GM12878 (cell line): ENCODE measurements around the gene APOE. TPM values are rescaled to one million over a fixed set of nuclear protein-coding genes. Genes with fewer than 3 reads are reported as not detected.

ENCODE experiments used
- ATAC-seq: fragments of 200-7000 bp; cut with Tn5 transposase; 3 replicates; pipeline ENCODE4 v1.9.1; 2020; ENCODE audit warnings: mild to moderate bottlenecking, moderate library complexity
- BruUV-seq: library from RNA; stranded (reverse); fragments of 400-500 nt; replicated peaks from 2 replicates; lab custom pipeline; 2021; lab: Mats Ljungman, UMichigan
- CTCF ChIA-PET: fragments of 300-600 bp; sonication (Branson Sonifier 250); formaldehyde crosslinking; extraction: SDS; loops from one replicate; lab custom pipeline; 2021; ENCODE audit warnings: inconsistent platforms; lab: Yijun Ruan, JAX
- POLR2A ChIA-PET: fragments of 350-600 bp; formaldehyde crosslinking; extraction: SDS; loops from one replicate; lab custom pipeline; 2021; ENCODE audit warnings: inconsistent platforms; lab: Charles Lee
- RAD21 ChIA-PET: fragments of 300-600 bp; sonication (Branson Sonifier 250); formaldehyde crosslinking; loops from one replicate; lab custom pipeline; 2023; ENCODE audit warnings: antibody characterized with exemption; ENCODE audit not compliant: unreplicated experiment; lab: Charles Lee
- SMC1A ChIA-PET: fragments of 300-600 bp; sonication (Branson Sonifier 250); formaldehyde crosslinking; loops from one replicate; lab custom pipeline; 2023; ENCODE audit not compliant: unreplicated experiment, uncharacterized antibody; lab: Charles Lee
- DNase-seq: peaks from one replicate; pipeline ENCODE4 v3.0.0-alpha.2; 2011; ENCODE audit warnings: low read depth, low spot score
- FAIRE-seq: peaks from 3 replicates; lab custom pipeline; 2011; peaks lifted over from hg19 to GRCh38; lab: Jason Lieb, UNC
- H2AFZ ChIP-seq: 2 replicates; pipeline ENCODE4 v1.6.0; 2011; ENCODE audit warnings: low read depth, low read length, control low read depth; ENCODE audit not compliant: control insufficient read depth
- H3K27ac ChIP-seq: 2 replicates; pipeline ENCODE4 v1.5.1; 2011; ENCODE audit warnings: control low read depth; ENCODE audit not compliant: control insufficient read depth, insufficient read depth
- H3K27me3 ChIP-seq, 2 experiments: replicated peaks in 1 of 2; 2 replicates each; pipeline versions ENCODE4 v1.6.0 to v1.6.1; 2011; ENCODE audit warnings: low read length in 1 of 2; ENCODE audit not compliant: control insufficient read depth in 2 of 2, insufficient read depth in 2 of 2
- H3K36me3 ChIP-seq, 2 experiments: 2 replicates each; pipeline ENCODE4 v1.5.1; 2011; ENCODE audit warnings: low read length in 1 of 2; ENCODE audit not compliant: control insufficient read depth in 2 of 2, insufficient read depth in 2 of 2
- H3K4me1 ChIP-seq: 2 replicates; pipeline ENCODE4 v1.6.1; 2011; ENCODE audit warnings: mild to moderate bottlenecking, low read length, moderate library complexity, mixed read lengths; ENCODE audit not compliant: control insufficient read depth, insufficient read depth
- H3K4me2 ChIP-seq: 2 replicates; pipeline ENCODE4 v1.6.0; 2011; ENCODE audit warnings: control low read depth; ENCODE audit not compliant: control insufficient read depth, insufficient read depth
- H3K4me3 ChIP-seq: fragments of 200-600 bp; sonication (generic); 2 replicates; pipeline ENCODE4 v1.5.1; 2016
- H3K79me2 ChIP-seq: 2 replicates; pipeline ENCODE4 v1.6.0; 2011; ENCODE audit warnings: low read length; ENCODE audit not compliant: control insufficient read depth, insufficient read depth
- H3K9ac ChIP-seq: 2 replicates; pipeline ENCODE4 v1.8.0; 2011; ENCODE audit warnings: low read length, control low read depth, mixed read lengths; ENCODE audit not compliant: control insufficient read depth, insufficient read depth
- H3K9me3 ChIP-seq: replicated peaks from 3 replicates; pipeline ENCODE4 v1.5.1; 2011; ENCODE audit warnings: mild to moderate bottlenecking, low read length; ENCODE audit not compliant: control insufficient read depth, insufficient read depth
- H4K20me1 ChIP-seq: 2 replicates; pipeline ENCODE4 v1.6.0; 2011; ENCODE audit not compliant: control insufficient read depth, insufficient read depth
- CREM ChIP-seq: IDR thresholded peaks from 2 replicates; pipeline ENCODE4 v1.6.1; 2014; ENCODE audit warnings: antibody characterized with exemption, low read depth
- SMAD5 ChIP-seq: IDR thresholded peaks from 2 replicates; pipeline ENCODE4 v1.6.1; 2016; ENCODE audit warnings: antibody characterized with exemption, low read depth
- SREBF2 ChIP-seq: IDR thresholded peaks from 2 replicates; pipeline ENCODE4 v1.6.1; 2012; ENCODE audit warnings: mild to moderate bottlenecking, low read length
- WRNIP1 ChIP-seq: IDR thresholded peaks from 2 replicates; pipeline ENCODE4 v1.6.1; 2011; ENCODE audit warnings: low read depth, low read length, improper control_type of control experiment, borderline replicate concordance
- WGBS: methylation state at CpG from one replicate; pipeline ENCODE4 v1.1.6; 2016; ENCODE audit warnings: low lambda C conversion rate; ENCODE audit not compliant: insufficient replicate concordance, insufficient coverage; ENCODE audit errors: missing lambda C conversion rate; 5-methylcytosine and 5-hydroxymethylcytosine counted together
- in situ Hi-C: fragments of 300-500 bp; cut with MboI; formaldehyde crosslinking; loops from 9 replicates; pipeline ENCODE4 v1.14.3; 2018; ENCODE audit warnings: mixed read lengths
- intact Hi-C: fragments of 100-400 bp; cut with micrococcal nuclease; formaldehyde crosslinking; loops from one replicate; pipeline ENCODE4 v1.14.2; 2022; ENCODE audit not compliant: unreplicated experiment
- polyA plus RNA-seq, 11 experiments: library from polyadenylated mRNA; depleted of rRNA in 4 of 11; unstranded in 6 of 11; stranded (reverse) in 5 of 11; fragments of >200 nt; fragmentation: Nextera tagmentation in 4 of 11; fragmentation: Illumina TruSeq in 1 of 11; extraction: Ambion mirVana in 4 of 11; extraction: Trizol in 1 of 11; gene quantifications; 1 replicate in 1 of 11; 2 replicates in 10 of 11; pipeline versions ENCODE4 v1.2.1 to v1.2.3, GENCODE V29; 2011 to 2016; ENCODE audit warnings: inconsistent platforms in 2 of 11, missing spikeins in 2 of 11, low read depth in 1 of 11
- total RNA-seq, 4 experiments: library from RNA; depleted of rRNA in 3 of 4; stranded (reverse); fragments of >200 nt in 3 of 4; fragmentation: Illumina TruSeq in 1 of 4; extraction: Trizol in 1 of 4; gene quantifications; 2 replicates each; pipeline versions ENCODE4 v1.2.1 to v1.2.3, GENCODE V29; 2013 to 2021
- TF ChIP-seq, protein P1 (sequence below): fragments of 450-650 bp; IDR thresholded peaks from 2 replicates; pipeline ENCODE4 v1.6.1; 2016; ENCODE audit warnings: mild to moderate bottlenecking

The APOE gene
- total and polyA plus RNA-seq, 10 of the 15 experiments (the other 5 are each of a cell fraction or from before 2014, with no cell fraction given) = 0.22 to 3.7 (median 0.44) TPM; not detected in 4

GRCh38 chr19:44957526-44957925 is 51.9 kb downstream of the APOE start (continued):
- TF ChIP-seq WRNIP1 = no peak

- in situ Hi-C loops = loop anchor here (10.0 kb wide), 1 partner anchor 53 kb away; the partner anchor contains the start of gene APOE
- Histone ChIP-seq H3K9ac (no peak overlapping the region), H2AFZ (no peak overlapping the region), H3K27ac (peak overlapping the region; percentile 7; the same call in 1 of the 2 replicates), H3K4me1 (peaks cover 19% of the 10 kb centered on the region), H4K20me1 (no peaks in the 10 kb centered on the region), H3K27me3 (no peaks in the 10 kb centered on the region), H3K36me3 (peaks cover 3 to 8% of the 10 kb centered on the region in 2 experiments; a peak in 3 of 4 replicates), H3K9me3 (no peaks in the 10 kb centered on the region), H3K79me2 (peaks cover 65% of the 10 kb centered on the region)
- POLR2A ChIA-PET = interaction anchor here (0.6 to 1.4 kb wide), 4 partner anchors 49 to 83 kb away, joined by 3 to 7 read pairs (median 4); partner anchors contain the start of gene CLASRP
- ATAC-seq (no peak), FAIRE-seq (no peak), DNase-seq (no peak)
- CTCF ChIA-PET = interaction anchor here (1.9 kb wide), 1 partner anchor 102 kb away, joined by 7 read pairs; no protein-coding TSS in a partner anchor
- SMC1A ChIA-PET = interaction anchor here (0.6 to 2.0 kb wide), 4 partner anchors 31 to 207 kb away, joined by 3 to 6 read pairs (median 3); no protein-coding TSS in a partner anchor
- intact Hi-C loops = no loop called here
- RAD21 ChIA-PET = interaction anchor here (1.2 to 2.1 kb wide), 2 partner anchors 47 to 102 kb away, joined by 3 to 8 read pairs; no protein-coding TSS in a partner anchor
- no TSS peak for BruUV-seq
- 87% methylated on average over 9 of the region's 9 CpGs for WGBS
- TF ChIP-seq, protein P1, sequence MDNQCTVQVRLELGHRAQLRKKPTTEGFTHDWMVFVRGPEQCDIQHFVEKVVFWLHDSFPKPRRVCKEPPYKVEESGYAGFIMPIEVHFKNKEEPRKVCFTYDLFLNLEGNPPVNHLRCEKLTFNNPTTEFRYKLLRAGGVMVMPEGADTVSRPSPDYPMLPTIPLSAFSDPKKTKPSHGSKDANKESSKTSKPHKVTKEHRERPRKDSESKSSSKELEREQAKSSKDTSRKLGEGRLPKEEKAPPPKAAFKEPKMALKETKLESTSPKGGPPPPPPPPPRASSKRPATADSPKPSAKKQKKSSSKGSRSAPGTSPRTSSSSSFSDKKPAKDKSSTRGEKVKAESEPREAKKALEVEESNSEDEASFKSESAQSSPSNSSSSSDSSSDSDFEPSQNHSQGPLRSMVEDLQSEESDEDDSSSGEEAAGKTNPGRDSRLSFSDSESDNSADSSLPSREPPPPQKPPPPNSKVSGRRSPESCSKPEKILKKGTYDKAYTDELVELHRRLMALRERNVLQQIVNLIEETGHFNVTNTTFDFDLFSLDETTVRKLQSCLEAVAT = peak; percentile 32; the same call in 1 of the 2 replicates
- no peak for TF ChIP-seq SREBF2
- no peak for TF ChIP-seq CREM
- no peak for TF ChIP-seq SMAD5
- TF ChIP-seq, all 136 proteins: peak for 1
- H3K4me2 ChIP-seq = peak overlapping the region; percentile 45
- peak overlapping the region; percentile 80; the same call in 1 of the 2 replicates for H3K4me3 ChIP-seq
Measured at GRCh38 chr19:44958090-44958489, 52.5 kb downstream of the APOE start.

Other genes with a start within 250 kb of the APOE start
Only the 7 nearest of the 16 such genes appear.
- 0.11 and 0.34 TPM in 2 replicates for gene NECTIN2, start 59.5 kb upstream of the APOE start, total RNA-seq (2014; rRNA removed)
- gene NECTIN2, start 59.5 kb upstream of the APOE start, total RNA-seq (2014; rRNA removed; fragmentation: Illumina TruSeq; extraction: Trizol) = not detected in 2 replicates
- gene NECTIN2, start 59.5 kb upstream of the APOE start, total RNA-seq (2021) = 0.36 and 0.88 TPM in 2 replicates
- gene NECTIN2, start 59.5 kb upstream of the APOE start, polyA plus RNA-seq (2011; rRNA removed) = 0.05 TPM in 1 of 2 replicates, not detected in the other
- not detected in 2 replicates for gene NECTIN2, start 59.5 kb upstream of the APOE start, polyA plus RNA-seq (2014; fragmentation: Illumina TruSeq; extraction: Trizol)
- gene NECTIN2, start 59.5 kb upstream of the APOE start, polyA plus RNA-seq (2014; fragmentation: Nextera tagmentation; extraction: Ambion mirVana) = not detected
- 0.08 TPM in 1 of 2 replicates, not detected in the other for gene NECTIN2, start 59.5 kb upstream of the APOE start, polyA plus RNA-seq (2014; rRNA removed)
- gene NECTIN2, start 59.5 kb upstream of the APOE start, polyA plus RNA-seq (2016; fragmentation: Nextera tagmentation; extraction: Ambion mirVana) = under 1 TPM in 1 of 2 experiments, not detected in 1; 0.26 TPM
- 92.3 and 111 TPM in 2 replicates for gene TOMM40, start 14.5 kb upstream of the APOE start, total RNA-seq (2014; rRNA removed)
- 68.9 and 88.6 TPM in 2 replicates for gene TOMM40, start 14.5 kb upstream of the APOE start, total RNA-seq (2014; rRNA removed; fragmentation: Illumina TruSeq; extraction: Trizol)
- 176 and 187 TPM in 2 replicates for gene TOMM40, start 14.5 kb upstream of the APOE start, total RNA-seq (2021)
- gene TOMM40, start 14.5 kb upstream of the APOE start, polyA plus RNA-seq (2011; rRNA removed) = 32.1 and 58.2 TPM in 2 replicates
- gene TOMM40, start 14.5 kb upstream of the APOE start, polyA plus RNA-seq (2014; fragmentation: Illumina TruSeq; extraction: Trizol) = 19.5 and 72.5 TPM in 2 replicates
- gene TOMM40, start 14.5 kb upstream of the APOE start, polyA plus RNA-seq (2014; fragmentation: Nextera tagmentation; extraction: Ambion mirVana) = 1 to 10 TPM in 1 of 2 experiments, under 1 TPM in 1; 0.85 to 4.9 TPM
- 144 and 165 TPM in 2 replicates for gene TOMM40, start 14.5 kb upstream of the APOE start, polyA plus RNA-seq (2014; rRNA removed)
- gene TOMM40, start 14.5 kb upstream of the APOE start, polyA plus RNA-seq (2016; fragmentation: Nextera tagmentation; extraction: Ambion mirVana) = 100 to 1,000 TPM; 214 to 221 TPM
- 0.73 and 1.3 TPM in 2 replicates for gene APOC1, start 8.8 kb downstream of the APOE start, total RNA-seq (2014; rRNA removed)
- 0.76 and 2.4 TPM in 2 replicates for gene APOC1, start 8.8 kb downstream of the APOE start, total RNA-seq (2014; rRNA removed; fragmentation: Illumina TruSeq; extraction: Trizol)
- gene APOC1, start 8.8 kb downstream of the APOE start, total RNA-seq (2021) = 2.7 and 3.8 TPM in 2 replicates
- 1.0 and 1.7 TPM in 2 replicates for gene APOC1, start 8.8 kb downstream of the APOE start, polyA plus RNA-seq (2011; rRNA removed)
- gene APOC1, start 8.8 kb downstream of the APOE start, polyA plus RNA-seq (2014; fragmentation: Illumina TruSeq; extraction: Trizol) = 3.8 TPM in 1 of 2 replicates, not detected in the other
- 1 to 10 TPM; 2.4 to 4.0 TPM for gene APOC1, start 8.8 kb downstream of the APOE start, polyA plus RNA-seq (2014; fragmentation: Nextera tagmentation; extraction: Ambion mirVana)
- gene APOC1, start 8.8 kb downstream of the APOE start, polyA plus RNA-seq (2014; rRNA removed) = 0.47 and 0.83 TPM in 2 replicates
- gene APOC1, start 8.8 kb downstream of the APOE start, polyA plus RNA-seq (2016; fragmentation: Nextera tagmentation; extraction: Ambion mirVana) = 1 to 10 TPM; 2.8 to 3.9 TPM
- not detected in 2 replicates for gene APOC4, start 36.4 kb downstream of the APOE start, total RNA-seq (2014; rRNA removed)
- not detected in 2 replicates for gene APOC4, start 36.4 kb downstream of the APOE start, total RNA-seq (2014; rRNA removed; fragmentation: Illumina TruSeq; extraction: Trizol)
- not detected in 2 replicates for gene APOC4, start 36.4 kb downstream of the APOE start, total RNA-seq (2021)
- gene APOC4, start 36.4 kb downstream of the APOE start, polyA plus RNA-seq (2011; rRNA removed) = not detected in 2 replicates
- 1.4 TPM in 1 of 2 replicates, not detected in the other for gene APOC4, start 36.4 kb downstream of the APOE start, polyA plus RNA-seq (2014; fragmentation: Illumina TruSeq; extraction: Trizol)
- gene APOC4, start 36.4 kb downstream of the APOE start, polyA plus RNA-seq (2014; fragmentation: Nextera tagmentation; extraction: Ambion mirVana) = not detected
- not detected in 2 replicates for gene APOC4, start 36.4 kb downstream of the APOE start, polyA plus RNA-seq (2014; rRNA removed)
- not detected for gene APOC4, start 36.4 kb downstream of the APOE start, polyA plus RNA-seq (2016; fragmentation: Nextera tagmentation; extraction: Ambion mirVana)
- not detected in 2 replicates for gene APOC2, start 40.3 kb downstream of the APOE start, total RNA-seq (2014; rRNA removed)
- gene APOC2, start 40.3 kb downstream of the APOE start, total RNA-seq (2014; rRNA removed; fragmentation: Illumina TruSeq; extraction: Trizol) = not detected in 2 replicates
- gene APOC2, start 40.3 kb downstream of the APOE start, total RNA-seq (2021) = not detected in 2 replicates
- 0.52 and 0.72 TPM in 2 replicates for gene APOC2, start 40.3 kb downstream of the APOE start, polyA plus RNA-seq (2011; rRNA removed)
- gene APOC2, start 40.3 kb downstream of the APOE start, polyA plus RNA-seq (2014; fragmentation: Illumina TruSeq; extraction: Trizol) = not detected in 2 replicates
- not detected for gene APOC2, start 40.3 kb downstream of the APOE start, polyA plus RNA-seq (2014; fragmentation: Nextera tagmentation; extraction: Ambion mirVana)
- not detected in 2 replicates for gene APOC2, start 40.3 kb downstream of the APOE start, polyA plus RNA-seq (2014; rRNA removed)
- gene APOC2, start 40.3 kb downstream of the APOE start, polyA plus RNA-seq (2016; fragmentation: Nextera tagmentation; extraction: Ambion mirVana) = not detected
- gene CLPTM1, start 49.6 kb downstream of the APOE start, total RNA-seq (2014; rRNA removed) = 22.5 and 34.3 TPM in 2 replicates
- 10.5 and 14.4 TPM in 2 replicates for gene CLPTM1, start 49.6 kb downstream of the APOE start, total RNA-seq (2014; rRNA removed; fragmentation: Illumina TruSeq; extraction: Trizol)
- gene CLPTM1, start 49.6 kb downstream of the APOE start, total RNA-seq (2021) = 70.6 and 72.6 TPM in 2 replicates
- gene CLPTM1, start 49.6 kb downstream of the APOE start, polyA plus RNA-seq (2011; rRNA removed) = 13.3 and 33.1 TPM in 2 replicates
- 28.5 and 51.2 TPM in 2 replicates for gene CLPTM1, start 49.6 kb downstream of the APOE start, polyA plus RNA-seq (2014; fragmentation: Illumina TruSeq; extraction: Trizol)
- gene CLPTM1, start 49.6 kb downstream of the APOE start, polyA plus RNA-seq (2014; fragmentation: Nextera tagmentation; extraction: Ambion mirVana) = 1 to 10 TPM in 1 of 2 experiments, under 1 TPM in 1; 0.42 to 2.3 TPM
- gene CLPTM1, start 49.6 kb downstream of the APOE start, polyA plus RNA-seq (2014; rRNA removed) = 36.2 and 43.4 TPM in 2 replicates
- gene CLPTM1, start 49.6 kb downstream of the APOE start, polyA plus RNA-seq (2016; fragmentation: Nextera tagmentation; extraction: Ambion mirVana) = 10 to 100 TPM; 56.6 to 60.9 TPM
- 14.6 and 22.8 TPM in 2 replicates for gene RELB, start 95.7 kb downstream of the APOE start, total RNA-seq (2014; rRNA removed)
- 8.4 and 9.1 TPM in 2 replicates for gene RELB, start 95.7 kb downstream of the APOE start, total RNA-seq (2014; rRNA removed; fragmentation: Illumina TruSeq; extraction: Trizol)
- 43.4 and 43.8 TPM in 2 replicates for gene RELB, start 95.7 kb downstream of the APOE start, total RNA-seq (2021)
- 9.9 and 20.6 TPM in 2 replicates for gene RELB, start 95.7 kb downstream of the APOE start, polyA plus RNA-seq (2011; rRNA removed)
- 3.6 and 5.6 TPM in 2 replicates for gene RELB, start 95.7 kb downstream of the APOE start, polyA plus RNA-seq (2014; fragmentation: Illumina TruSeq; extraction: Trizol)
- gene RELB, start 95.7 kb downstream of the APOE start, polyA plus RNA-seq (2014; fragmentation: Nextera tagmentation; extraction: Ambion mirVana) = 1 to 10 TPM in 1 of 2 experiments, under 1 TPM in 1; 0.66 to 3.2 TPM
- 27.9 and 38.9 TPM in 2 replicates for gene RELB, start 95.7 kb downstream of the APOE start, polyA plus RNA-seq (2014; rRNA removed)
- 10 to 100 TPM; 11.1 to 14.5 TPM for gene RELB, start 95.7 kb downstream of the APOE start, polyA plus RNA-seq (2016; fragmentation: Nextera tagmentation; extraction: Ambion mirVana)